ENCODE results near the gene USP32. TPM values are rescaled to one million over a fixed set of nuclear protein-coding genes. Genes with fewer than 3 reads are reported as not detected.

Gene USP32
- total RNA-seq, 1 experiment from 2014 or later: 73.5 TPM

- Histone ChIP-seq H4K20me1 (ENCODE audit: control insufficient read depth, insufficient read depth, insufficient read length) (no peaks in the 10 kb centered on the region), H3K4ac (ENCODE audit: low read depth, low read length) (no peak overlapping the region), H2BK120ac (ENCODE audit: low read depth, low read length, poor library complexity, severe bottlenecking) (no peak overlapping the region), H2AK5ac (ENCODE audit: insufficient read length, low read length) (no peak overlapping the region), H3K18ac (ENCODE audit: insufficient read length, low read depth, low read length) (no peak overlapping the region), H3K23ac (ENCODE audit: insufficient read length, low read depth, low read length) (no peak overlapping the region), H3K4me1 (ENCODE audit: insufficient read depth, low read length) (peaks cover 21% of the 10 kb centered on the region), H2BK20ac (ENCODE audit: low read depth, low read length, poor library complexity, severe bottlenecking) (no peak overlapping the region), H3K79me1 (ENCODE audit: insufficient read depth, low read depth, low read length, poor library complexity, severe bottlenecking) (no peaks in the 10 kb centered on the region), H3K27ac (ENCODE audit: insufficient read length, low read depth, low read length) (no peak overlapping the region), H3K9me3 (ENCODE audit: control insufficient read depth, low read depth, low read length) (no peaks in the 10 kb centered on the region), H3K27me3 (ENCODE audit: insufficient read depth, low read length) (peaks cover 14% of the 10 kb centered on the region), H4K91ac (ENCODE audit: insufficient read length, low read depth, low read length) (no peak overlapping the region), H3K23me2 (ENCODE audit: insufficient read length, low read depth, low read length, poor library complexity, severe bottlenecking) (peaks cover 6% of the 10 kb centered on the region), H3T11ph (ENCODE audit: low read length) (no peak overlapping the region), H3K14ac (ENCODE audit: insufficient read depth, low read length) (no peak overlapping the region), H3K9ac (ENCODE audit: extremely low read depth, insufficient read length, low read length) (no peak overlapping the region), H3K56ac (ENCODE audit: insufficient read length, low read depth, low read length) (no peak overlapping the region), H2AFZ (ENCODE audit: low read length) (no peak overlapping the region), H2BK15ac (ENCODE audit: low read depth, low read length) (no peak overlapping the region), H2BK5ac (ENCODE audit: insufficient read length, low read length) (no peak overlapping the region), H2BK12ac (ENCODE audit: insufficient read length, low read depth, low read length) (no peak overlapping the region), H4K5ac (ENCODE audit: insufficient read length, low read depth, low read length) (no peak overlapping the region), H4K8ac (replicated peaks; ENCODE audit: insufficient read length, low read depth, low read length) (no peak overlapping the region), H3K4me2 (ENCODE audit: insufficient read depth, insufficient read length, low read length) (peak overlapping the region; percentile 53), H3K79me2 (ENCODE audit: insufficient read depth, low read length) (no peaks in the 10 kb centered on the region)
- H3K9me3 Mint-ChIP-seq: no peaks in the 10 kb centered on the region; a peak in 1 of 5 replicates
- peaks cover 73% of the 10 kb centered on the region for H3K27me3 Mint-ChIP-seq (ENCODE audit: low read depth)
- TF ChIP-seq, protein P1, sequence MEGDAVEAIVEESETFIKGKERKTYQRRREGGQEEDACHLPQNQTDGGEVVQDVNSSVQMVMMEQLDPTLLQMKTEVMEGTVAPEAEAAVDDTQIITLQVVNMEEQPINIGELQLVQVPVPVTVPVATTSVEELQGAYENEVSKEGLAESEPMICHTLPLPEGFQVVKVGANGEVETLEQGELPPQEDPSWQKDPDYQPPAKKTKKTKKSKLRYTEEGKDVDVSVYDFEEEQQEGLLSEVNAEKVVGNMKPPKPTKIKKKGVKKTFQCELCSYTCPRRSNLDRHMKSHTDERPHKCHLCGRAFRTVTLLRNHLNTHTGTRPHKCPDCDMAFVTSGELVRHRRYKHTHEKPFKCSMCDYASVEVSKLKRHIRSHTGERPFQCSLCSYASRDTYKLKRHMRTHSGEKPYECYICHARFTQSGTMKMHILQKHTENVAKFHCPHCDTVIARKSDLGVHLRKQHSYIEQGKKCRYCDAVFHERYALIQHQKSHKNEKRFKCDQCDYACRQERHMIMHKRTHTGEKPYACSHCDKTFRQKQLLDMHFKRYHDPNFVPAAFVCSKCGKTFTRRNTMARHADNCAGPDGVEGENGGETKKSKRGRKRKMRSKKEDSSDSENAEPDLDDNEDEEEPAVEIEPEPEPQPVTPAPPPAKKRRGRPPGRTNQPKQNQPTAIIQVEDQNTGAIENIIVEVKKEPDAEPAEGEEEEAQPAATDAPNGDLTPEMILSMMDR (conservative IDR thresholded peaks at IDR 0.05): no peak
- H3K4me1 Mint-ChIP-seq: peaks cover 34 to 56% of the 10 kb centered on the region in 2 experiments
- no peaks in the 10 kb centered on the region for H3K36me3 Mint-ChIP-seq (ENCODE audit: insufficient read depth in 1 of 3, low read depth in 3 of 3)
- H3K4me3 Mint-ChIP-seq: peak overlapping the region in 1 of 2 experiments; percentile 84; a peak in 2 of 5 replicates
- DNase-seq: no peak
- no CpG with 5 or more reads among the region's 5 CpGs for WGBS (ENCODE audit: extremely low coverage, insufficient read length, low lambda C conversion rate)
- no peak overlapping the region for H3K27ac Mint-ChIP-seq
Observed at GRCh38 chr17:60151355-60151754, 240.6 kb downstream of the USP32 start.
